Neuronal stem cell (in vitro differentiated cells): ENCODE measurements around the gene PPY.

Experiments
- DNase-seq: peaks from one replicate; pipeline ENCODE4 v3.0.0-alpha.2; 2013; ENCODE audit warnings: low spot score
- H2AFZ ChIP-seq: one replicate; pipeline ENCODE4 v1.6.1; 2013; ENCODE audit warnings: mild to moderate bottlenecking, low read length, inconsistent platforms
- H2AK5ac ChIP-seq: 2 replicates; pipeline ENCODE4 v1.6.1; 2013; ENCODE audit warnings: low read depth, mild to moderate bottlenecking, inconsistent platforms, low read length, moderate library complexity, mixed read lengths
- H2BK120ac ChIP-seq: 2 replicates; pipeline ENCODE4 v1.6.1; 2013; ENCODE audit warnings: low read depth, mild to moderate bottlenecking, inconsistent platforms, low read length, moderate library complexity, mixed read lengths
- H2BK12ac ChIP-seq: one replicate; pipeline ENCODE4 v1.6.1; 2013; ENCODE audit warnings: low read length, inconsistent platforms
- H2BK15ac ChIP-seq: 2 replicates; pipeline ENCODE4 v1.6.1; 2013; ENCODE audit warnings: mild to moderate bottlenecking, low read length, inconsistent platforms, mixed read lengths
- H2BK5ac ChIP-seq: one replicate; pipeline ENCODE4 v1.6.1; 2013; ENCODE audit warnings: inconsistent platforms, mild to moderate bottlenecking, low read length, moderate library complexity
- H3K14ac ChIP-seq: one replicate; pipeline ENCODE4 v1.6.1; 2013; ENCODE audit warnings: low read length, inconsistent platforms
- H3K18ac ChIP-seq: 2 replicates; pipeline ENCODE4 v1.6.1; 2013; ENCODE audit warnings: low read length, inconsistent platforms
- H3K23ac ChIP-seq: 2 replicates; pipeline ENCODE4 v1.6.1; 2013; ENCODE audit warnings: low read depth, mild to moderate bottlenecking, mixed read lengths, low read length, inconsistent platforms; ENCODE audit not compliant: poor library complexity
- H3K27ac ChIP-seq: replicated peaks from 3 replicates; pipeline ENCODE4 v1.5.1; 2013; ENCODE audit warnings: low read length, inconsistent platforms
- H3K27me3 ChIP-seq, 3 experiments: 2 replicates each; pipeline ENCODE4 v1.6.1; 2013; ENCODE audit warnings: low read length in 3 of 3, mild to moderate bottlenecking in 2 of 3, inconsistent platforms in 1 of 3, low read depth in 1 of 3, mixed read lengths in 1 of 3, moderate library complexity in 1 of 3; ENCODE audit not compliant: control insufficient read depth in 3 of 3, insufficient read depth in 3 of 3
- H3K36me3 ChIP-seq, 2 donors: replicated peaks in 1 of 2; 2 replicates each; pipeline ENCODE4 v1.6.1; 2013; ENCODE audit warnings: low read length in 2 of 2; ENCODE audit not compliant: control insufficient read depth in 2 of 2, insufficient read depth in 2 of 2
- H3K4ac ChIP-seq: 2 replicates; pipeline ENCODE4 v1.6.1; 2013; ENCODE audit warnings: inconsistent platforms, mild to moderate bottlenecking, low read length, moderate library complexity
- H3K4me1 ChIP-seq, 2 donors: 1 replicate in 1 of 2; 2 replicates in 1 of 2; pipeline ENCODE4 v1.6.1; 2013; ENCODE audit warnings: low read length in 2 of 2, low read depth in 1 of 2; ENCODE audit not compliant: control insufficient read depth in 2 of 2, insufficient read depth in 1 of 2
- H3K4me2 ChIP-seq: one replicate; pipeline ENCODE4 v1.6.1; 2013; ENCODE audit warnings: mild to moderate bottlenecking, low read length, inconsistent platforms; ENCODE audit not compliant: insufficient read depth, poor library complexity, severe bottlenecking
- H3K4me3 ChIP-seq, 2 donors: 2 replicates each; pipeline ENCODE4 v1.5.1; 2013; ENCODE audit warnings: low read length in 2 of 2, mild to moderate bottlenecking in 2 of 2, inconsistent platforms in 1 of 2, moderate library complexity in 1 of 2
- H3K79me1 ChIP-seq: one replicate; pipeline ENCODE4 v1.6.1; 2013; ENCODE audit warnings: low read depth, mild to moderate bottlenecking, inconsistent platforms, low read length, moderate library complexity
- H3K9ac ChIP-seq: one replicate; pipeline ENCODE4 v1.6.1; 2013; ENCODE audit warnings: mild to moderate bottlenecking, low read depth, low read length, inconsistent platforms; ENCODE audit not compliant: poor library complexity
- H3K9me3 ChIP-seq, 2 donors: replicated peaks in 1 of 2; 2 replicates each; pipeline versions ENCODE3 to v1.6.1; 2013; ENCODE audit warnings: low read length in 2 of 2, mild to moderate bottlenecking in 2 of 2, inconsistent platforms in 1 of 2, low read depth in 1 of 2, mixed read lengths in 1 of 2, moderate library complexity in 1 of 2; ENCODE audit not compliant: control insufficient read depth in 2 of 2, insufficient read depth in 1 of 2
- H4K8ac ChIP-seq: one replicate; pipeline ENCODE4 v1.6.1; 2013; ENCODE audit warnings: low read depth, mild to moderate bottlenecking, inconsistent platforms, low read length, moderate library complexity
- H4K91ac ChIP-seq: one replicate; pipeline ENCODE4 v1.6.1; 2013; ENCODE audit warnings: low read length, low read depth, mild to moderate bottlenecking, inconsistent platforms; ENCODE audit not compliant: poor library complexity
- WGBS, 2 donors: extraction: QIAGEN DNeasy Blood & Tissue Kit; methylation state at CpG; one replicate each; pipeline ENCODE4 v1.1.7; 2013; ENCODE audit warnings: missing lambda C conversion rate in 2 of 2, mixed read lengths in 1 of 2; ENCODE audit not compliant: insufficient read length in 2 of 2, insufficient replicate concordance in 1 of 2; ENCODE audit errors: extremely low coverage in 2 of 2; 5-methylcytosine and 5-hydroxymethylcytosine counted together

Gene PPY

DNA sequence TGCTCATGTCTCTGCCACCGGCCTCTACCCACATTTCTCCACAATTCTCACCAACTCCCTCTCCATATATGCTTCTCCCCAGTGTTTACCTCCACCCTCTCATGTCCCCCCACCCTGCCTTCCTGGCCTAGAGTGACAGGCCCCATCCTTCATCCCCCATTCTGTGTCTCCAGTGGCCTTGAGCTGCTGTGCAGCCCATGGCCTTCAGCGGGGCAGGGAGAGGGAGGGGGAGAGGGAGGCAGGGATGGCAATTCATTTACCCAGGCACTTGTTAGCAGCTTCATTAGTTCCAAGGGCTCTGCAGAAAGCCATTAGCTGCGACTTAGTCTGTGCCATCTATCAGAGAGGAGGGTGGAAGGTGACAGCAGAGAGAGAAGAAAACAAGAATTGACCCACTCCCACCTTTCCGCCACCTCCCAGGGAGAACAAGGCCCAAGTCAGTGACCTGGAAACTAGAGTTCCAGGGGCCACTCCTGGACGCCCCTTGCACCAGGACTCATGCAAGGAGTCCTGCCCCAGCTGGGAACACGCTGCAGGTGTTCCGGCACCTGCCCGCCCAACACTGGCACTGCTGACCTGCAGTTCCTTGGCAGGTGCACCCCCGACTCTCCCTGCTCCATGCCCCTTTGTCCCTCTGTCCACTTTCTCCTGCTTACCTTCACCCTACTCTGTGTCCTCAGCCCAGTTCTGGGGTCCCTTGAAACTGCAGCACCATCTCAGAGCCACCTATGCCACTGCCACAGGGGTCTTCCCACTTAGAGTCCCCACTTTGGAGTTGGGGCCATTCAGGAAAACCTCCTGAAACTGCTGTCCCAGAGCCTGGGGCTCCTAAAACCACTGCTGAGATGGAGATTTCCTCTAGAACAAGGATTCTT lies 34.9 kb upstream of the PPY start:
- Histone ChIP-seq H3K79me1 (no peaks in the 10 kb centered on the region), H3K36me3 (no peaks in the 10 kb centered on the region), H2AK5ac (no peak overlapping the region), H2AFZ (no peak overlapping the region), H2BK15ac (no peak overlapping the region), H3K4me1 (peaks cover 3% of the 10 kb centered on the region in 2 donors), H2BK120ac (no peak overlapping the region), H3K18ac (no peak overlapping the region), H4K8ac (no peak overlapping the region), H3K27ac (no peak overlapping the region), H3K4me3 (no peak overlapping the region), H4K91ac (no peak overlapping the region), H3K9ac (no peak overlapping the region), H3K9me3 (no peaks in the 10 kb centered on the region), H3K14ac (no peak overlapping the region), H3K4ac (no peak overlapping the region), H3K27me3 (peaks cover 0 to 45% (median 3%) of the 10 kb centered on the region in 3 experiments), H2BK12ac (no peak overlapping the region), H3K4me2 (no peak overlapping the region), H3K23ac (no peak overlapping the region), H2BK5ac (no peak overlapping the region)
- whole genome bisulfite sequencing, 2 donors, result 100% methylated on average over 1 of the region's 9 CpGs; no CpG with 5 or more reads in 1 of the 2 donors
- no peak for DNase-seq

GRCh38 chr17:43975898-43976297 lies 33.6 kb upstream of the PPY start:
- Histone ChIP-seq H3K4me3 (no peak overlapping the region), H3K18ac (no peak overlapping the region), H3K4me2 (no peak overlapping the region), H3K14ac (no peak overlapping the region), H3K23ac (no peak overlapping the region), H2BK120ac (no peak overlapping the region), H2BK5ac (no peak overlapping the region), H3K4me1 (peaks cover 3% of the 10 kb centered on the region in 2 donors), H3K9ac (no peak overlapping the region), H3K79me1 (no peaks in the 10 kb centered on the region), H4K8ac (no peak overlapping the region), H4K91ac (no peak overlapping the region), H3K27me3 (peaks cover 0 to 36% (median 0%) of the 10 kb centered on the region in 3 experiments), H2BK12ac (no peak overlapping the region), H3K36me3 (no peaks in the 10 kb centered on the region), H3K4ac (no peak overlapping the region), H2BK15ac (no peak overlapping the region), H2AFZ (no peak overlapping the region), H2AK5ac (no peak overlapping the region), H3K9me3 (no peaks in the 10 kb centered on the region), H3K27ac (no peak overlapping the region)
- no CpG with 5 or more reads among the region's 27 CpGs for WGBS, 2 donors
- DNase-seq, result no peak

DNA sequence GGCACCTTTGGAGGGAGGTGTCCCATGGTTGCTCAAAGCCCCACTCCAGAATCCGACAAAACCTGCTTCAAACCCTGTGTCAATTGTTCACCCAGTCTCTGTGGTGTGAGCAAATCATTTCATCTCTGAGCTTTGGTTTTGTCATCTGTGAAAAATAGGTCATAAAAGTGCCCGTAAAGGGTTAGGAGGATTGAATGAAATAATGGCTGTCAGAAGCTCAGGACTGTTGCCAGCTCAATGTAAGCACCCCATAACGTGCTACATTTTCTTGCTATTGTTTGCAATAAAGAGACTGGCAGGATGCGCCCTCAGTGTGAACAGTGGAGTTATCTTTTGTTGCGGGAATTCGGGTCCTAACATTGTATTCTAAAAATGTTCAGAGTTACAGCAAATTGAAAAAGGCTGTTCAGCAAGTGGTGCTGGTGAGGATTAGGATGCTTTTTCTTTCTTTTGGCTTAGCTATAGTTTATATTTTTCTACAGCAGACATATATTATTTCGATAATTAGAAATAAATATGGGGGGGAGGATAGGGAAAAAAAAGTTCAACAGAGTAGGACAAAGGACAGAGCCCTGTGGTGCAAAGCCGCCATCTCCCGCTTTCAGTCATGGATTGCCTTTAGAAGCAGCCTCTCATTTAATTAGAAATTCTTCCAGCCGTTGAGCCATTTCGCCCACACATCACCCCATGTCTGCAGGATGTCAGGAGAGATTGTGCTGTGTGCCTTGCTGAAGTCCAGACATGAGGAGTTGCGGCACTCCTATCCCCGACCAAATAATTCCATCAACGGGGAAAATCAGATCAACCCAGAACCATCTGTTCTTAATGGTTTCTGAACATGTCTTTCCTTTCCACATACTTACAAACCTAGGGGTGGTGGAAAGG lies 32.3 kb upstream of the PPY start:
- no peak overlapping the region for H4K91ac ChIP-seq
- H3K4me2 ChIP-seq, result no peak overlapping the region
- no peak overlapping the region for H2BK120ac ChIP-seq
- H3K27me3 ChIP-seq, result peaks cover 0 to 31% (median 0%) of the 10 kb centered on the region in 3 experiments
- no peak overlapping the region for H3K4ac ChIP-seq
- no peak overlapping the region for H3K9ac ChIP-seq
- no peak overlapping the region for H2BK5ac ChIP-seq
- H2BK15ac ChIP-seq, result no peak overlapping the region
- no peak overlapping the region for H2BK12ac ChIP-seq
- H4K8ac ChIP-seq, result no peak overlapping the region
- WGBS, 2 donors, result no CpG with 5 or more reads among the region's 14 CpGs
- H3K27ac ChIP-seq, result no peak overlapping the region
- H3K4me3 ChIP-seq, result no peak overlapping the region
- H3K36me3 ChIP-seq, result no peaks in the 10 kb centered on the region
- no peak overlapping the region for H2AK5ac ChIP-seq
- H3K9me3 ChIP-seq, result no peaks in the 10 kb centered on the region
- H3K4me1 ChIP-seq, result peaks cover 3% of the 10 kb centered on the region in 2 donors
- no peak overlapping the region for H3K14ac ChIP-seq
- H3K23ac ChIP-seq, result no peak overlapping the region
- H3K79me1 ChIP-seq, result no peaks in the 10 kb centered on the region
- H3K18ac ChIP-seq, result peak overlapping the region; percentile 54
- no peak for DNase-seq
- H2AFZ ChIP-seq, result peak overlapping the region; percentile 49
